Smooth muscle cell (in vitro differentiated cells): ENCODE measurements around the gene TOR1AIP2. TPM values are rescaled to one million over a fixed set of nuclear protein-coding genes. Genes with fewer than 3 reads are reported as not detected.

Experiments
- DNase-seq: peaks from one replicate; lab custom pipeline; 2025; ENCODE audit not compliant: unreplicated experiment; lab: John Stamatoyannopoulos, UW
- H2AFZ ChIP-seq: fragments of 200-600 bp; sonication (generic); 2 replicates; pipeline ENCODE4 v1.6.0; 2016; ENCODE audit warnings: antibody characterized with exemption, low read depth, mild to moderate bottlenecking
- H3F3A ChIP-seq: fragments of 200-600 bp; sonication (generic); 2 replicates; pipeline ENCODE4 v1.6.0; 2017; ENCODE audit warnings: antibody characterized with exemption, low read depth
- H3K27ac ChIP-seq: fragments of 200-600 bp; sonication (generic); 2 replicates; pipeline ENCODE4 v1.5.1; 2016; ENCODE audit warnings: low read depth, mild to moderate bottlenecking
- H3K27me3 ChIP-seq: fragments of 200-600 bp; sonication (generic); 2 replicates; pipeline ENCODE4 v1.6.1; 2016; ENCODE audit warnings: low read depth, mild to moderate bottlenecking
- H3K36me3 ChIP-seq: fragments of 200-600 bp; sonication (generic); 2 replicates; pipeline ENCODE4 v1.5.1; 2016; ENCODE audit warnings: low read depth
- H3K4me1 ChIP-seq: fragments of 200-600 bp; sonication (generic); 2 replicates; pipeline ENCODE4 v1.5.1; 2016; ENCODE audit warnings: low read depth
- H3K4me2 ChIP-seq: fragments of 200-600 bp; sonication (generic); 2 replicates; pipeline ENCODE4 v1.6.0; 2016; ENCODE audit warnings: mild to moderate bottlenecking
- H3K4me3 ChIP-seq: fragments of 200-600 bp; sonication (generic); 2 replicates; pipeline ENCODE4 v1.5.1; 2016; ENCODE audit warnings: mild to moderate bottlenecking
- H3K79me2 ChIP-seq: fragments of 200-600 bp; sonication (generic); 2 replicates; pipeline ENCODE4 v1.6.0; 2016; ENCODE audit warnings: low read depth, mild to moderate bottlenecking
- H3K9ac ChIP-seq: fragments of 200-600 bp; sonication (generic); 2 replicates; pipeline ENCODE4 v1.6.0; 2016; ENCODE audit warnings: low read depth
- H3K9me3 ChIP-seq: fragments of 200-600 bp; sonication (generic); replicated peaks from 2 replicates; pipeline ENCODE4 v1.5.1; 2016; ENCODE audit warnings: low read depth
- H4K20me1 ChIP-seq: fragments of 200-600 bp; sonication (generic); 2 replicates; pipeline ENCODE4 v1.6.0; 2016; ENCODE audit warnings: low read depth
- WGBS: methylation state at CpG from one replicate; pipeline ENCODE4 v1.1.7; 2016; ENCODE audit warnings: low lambda C conversion rate; 5-methylcytosine and 5-hydroxymethylcytosine counted together
- polyA plus RNA-seq: library from polyadenylated mRNA; unstranded; fragments of >200 nt; fragmentation: Nextera tagmentation; extraction: Ambion mirVana; gene quantifications from 2 replicates; pipeline ENCODE4 v1.2.1, GENCODE V29; 2016
- total RNA-seq: library from RNA; depleted of rRNA; stranded (reverse); fragments of >200 nt; gene quantifications from 2 replicates; pipeline ENCODE4 v1.2.3, GENCODE V29; 2014
- TF ChIP-seq, protein P1 (sequence below): fragments of 200-600 bp; sonication (generic); IDR thresholded peaks from 2 replicates; pipeline ENCODE4 v1.5.1; 2017; ENCODE audit warnings: borderline replicate concordance, mild to moderate bottlenecking, antibody characterized with exemption; ENCODE audit not compliant: insufficient read depth, poor library complexity, severe bottlenecking

Gene TOR1AIP2
- total and polyA plus RNA-seq, 2 experiments from 2014 or later: 14.2 to 105 TPM

DNA sequence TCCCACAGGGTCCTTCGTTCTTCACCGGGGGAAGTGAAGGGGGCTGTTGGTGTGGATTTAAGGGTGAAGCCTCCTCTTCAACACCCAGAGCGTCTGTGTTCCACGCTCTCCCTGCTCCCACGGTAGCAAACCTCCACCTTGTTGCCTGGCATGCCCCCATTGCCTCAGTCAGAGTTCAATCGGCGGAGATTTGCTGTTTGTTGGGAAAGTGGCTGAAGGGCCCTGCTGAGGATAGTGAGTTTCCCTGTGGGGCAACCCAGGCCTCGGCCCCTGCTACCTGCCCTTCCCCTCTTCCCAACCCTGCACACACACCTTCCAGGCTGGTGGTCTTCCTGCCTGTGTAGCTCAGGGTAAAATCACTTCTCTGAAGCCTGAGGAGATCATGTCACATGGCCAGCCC, 60.5 kb downstream of the TOR1AIP2 start:
- H3K36me3 ChIP-seq: no peaks in the 10 kb centered on the region
- peaks cover 3% of the 10 kb centered on the region for H3K4me1 ChIP-seq
- TF ChIP-seq, protein P1, sequence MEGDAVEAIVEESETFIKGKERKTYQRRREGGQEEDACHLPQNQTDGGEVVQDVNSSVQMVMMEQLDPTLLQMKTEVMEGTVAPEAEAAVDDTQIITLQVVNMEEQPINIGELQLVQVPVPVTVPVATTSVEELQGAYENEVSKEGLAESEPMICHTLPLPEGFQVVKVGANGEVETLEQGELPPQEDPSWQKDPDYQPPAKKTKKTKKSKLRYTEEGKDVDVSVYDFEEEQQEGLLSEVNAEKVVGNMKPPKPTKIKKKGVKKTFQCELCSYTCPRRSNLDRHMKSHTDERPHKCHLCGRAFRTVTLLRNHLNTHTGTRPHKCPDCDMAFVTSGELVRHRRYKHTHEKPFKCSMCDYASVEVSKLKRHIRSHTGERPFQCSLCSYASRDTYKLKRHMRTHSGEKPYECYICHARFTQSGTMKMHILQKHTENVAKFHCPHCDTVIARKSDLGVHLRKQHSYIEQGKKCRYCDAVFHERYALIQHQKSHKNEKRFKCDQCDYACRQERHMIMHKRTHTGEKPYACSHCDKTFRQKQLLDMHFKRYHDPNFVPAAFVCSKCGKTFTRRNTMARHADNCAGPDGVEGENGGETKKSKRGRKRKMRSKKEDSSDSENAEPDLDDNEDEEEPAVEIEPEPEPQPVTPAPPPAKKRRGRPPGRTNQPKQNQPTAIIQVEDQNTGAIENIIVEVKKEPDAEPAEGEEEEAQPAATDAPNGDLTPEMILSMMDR: no peak
- DNase-seq: no peak
- H3K9ac ChIP-seq: no peak overlapping the region
- peaks cover 22% of the 10 kb centered on the region for H3K27me3 ChIP-seq
- no peak overlapping the region for H2AFZ ChIP-seq
- 93% methylated on average over 8 of the region's 8 CpGs for WGBS
- H3K79me2 ChIP-seq: no peaks in the 10 kb centered on the region
- H4K20me1 ChIP-seq: no peaks in the 10 kb centered on the region
- no peaks in the 10 kb centered on the region for H3F3A ChIP-seq
- no peak overlapping the region for H3K4me3 ChIP-seq
- H3K9me3 ChIP-seq: no peaks in the 10 kb centered on the region
- H3K4me2 ChIP-seq: no peak overlapping the region
- H3K27ac ChIP-seq: no peak overlapping the region

DNA sequence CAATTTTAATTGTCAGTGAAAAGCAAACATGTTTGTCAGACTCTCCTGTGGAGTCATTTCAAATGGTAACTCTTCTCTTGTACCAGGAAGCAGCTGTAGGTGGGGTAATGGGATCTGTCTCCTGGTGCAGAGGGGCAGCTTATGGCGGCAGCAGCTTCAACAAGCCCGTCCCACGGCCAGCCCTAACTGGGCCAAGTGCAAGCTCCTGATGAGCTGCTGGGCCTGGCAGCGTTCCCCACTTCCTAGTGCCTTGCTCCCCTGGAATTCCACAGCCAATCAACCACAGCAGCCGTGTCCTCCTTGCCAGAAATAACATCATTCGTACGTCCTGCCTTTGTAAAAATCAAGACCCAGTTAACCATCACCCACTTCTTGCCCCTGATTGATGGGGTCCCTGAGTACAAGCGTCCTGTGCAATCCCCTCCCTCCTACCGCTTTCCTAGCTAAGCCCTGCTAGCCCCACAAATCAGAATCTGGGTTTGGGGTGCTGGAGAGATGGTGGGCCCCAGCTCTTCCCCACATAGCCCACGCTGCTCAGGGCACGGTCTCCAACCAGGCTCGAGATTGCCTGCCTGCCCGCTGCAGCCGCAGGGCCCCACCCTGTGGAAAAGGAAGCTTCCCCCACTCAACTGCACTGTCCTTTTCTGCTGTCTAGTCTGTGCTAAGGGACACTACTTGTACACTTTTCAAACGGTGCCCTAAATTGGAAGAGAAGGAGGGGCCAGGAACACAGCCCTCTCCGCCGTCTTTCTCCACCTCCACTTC, 61.2 kb downstream of the TOR1AIP2 start:
- H3K27ac ChIP-seq: no peak overlapping the region
- TF ChIP-seq, protein P1: no peak
- H3K9ac ChIP-seq: no peak overlapping the region
- DNase-seq: no peak
- peaks cover 3% of the 10 kb centered on the region for H3K4me1 ChIP-seq
- 85% methylated on average over 17 of the region's 17 CpGs for WGBS
- H2AFZ ChIP-seq: no peak overlapping the region
- H3K4me2 ChIP-seq: no peak overlapping the region
- no peaks in the 10 kb centered on the region for H3K9me3 ChIP-seq
- H4K20me1 ChIP-seq: no peaks in the 10 kb centered on the region
- H3K4me3 ChIP-seq: no peak overlapping the region
- no peaks in the 10 kb centered on the region for H3K36me3 ChIP-seq
- H3K27me3 ChIP-seq: peaks cover 22% of the 10 kb centered on the region
- no peaks in the 10 kb centered on the region for H3K79me2 ChIP-seq
- H3F3A ChIP-seq: no peaks in the 10 kb centered on the region

DNA sequence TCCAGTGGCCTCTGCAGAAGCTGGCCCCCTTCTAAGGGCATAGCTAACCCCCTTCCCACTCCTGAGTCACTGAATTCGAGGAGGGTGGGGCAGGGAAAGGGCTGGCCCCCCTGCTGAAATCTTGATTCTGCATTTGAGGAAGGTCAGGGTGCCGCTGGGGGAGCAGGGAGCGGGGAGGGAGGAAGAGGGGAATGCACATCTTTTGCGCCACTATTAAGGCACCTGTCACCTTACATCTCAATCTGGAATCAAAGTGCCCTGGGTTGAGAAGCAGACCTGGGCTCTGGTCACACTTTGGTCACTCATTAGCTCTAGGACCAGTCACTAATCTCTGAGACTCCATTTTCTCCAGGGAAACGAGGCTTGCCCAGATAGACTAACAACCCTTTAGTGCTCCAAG, 62.0 kb downstream of the TOR1AIP2 start:
- peaks cover 3% of the 10 kb centered on the region for H3K4me1 ChIP-seq
- 62% methylated on average over 5 of the region's 5 CpGs for WGBS
- H3K9me3 ChIP-seq: no peaks in the 10 kb centered on the region
- no peaks in the 10 kb centered on the region for H3F3A ChIP-seq
- H3K9ac ChIP-seq: no peak overlapping the region
- TF ChIP-seq, protein P1: no peak
- H3K4me2 ChIP-seq: peak overlapping the region; percentile 83
- no peaks in the 10 kb centered on the region for H4K20me1 ChIP-seq
- no peak overlapping the region for H3K27ac ChIP-seq
- H3K27me3 ChIP-seq: peaks cover 21% of the 10 kb centered on the region
- peak overlapping the region; percentile 49 for H3K4me3 ChIP-seq
- no peak for DNase-seq
- peak overlapping the region; percentile 45 for H2AFZ ChIP-seq
- no peaks in the 10 kb centered on the region for H3K36me3 ChIP-seq
- H3K79me2 ChIP-seq: no peaks in the 10 kb centered on the region

DNA sequence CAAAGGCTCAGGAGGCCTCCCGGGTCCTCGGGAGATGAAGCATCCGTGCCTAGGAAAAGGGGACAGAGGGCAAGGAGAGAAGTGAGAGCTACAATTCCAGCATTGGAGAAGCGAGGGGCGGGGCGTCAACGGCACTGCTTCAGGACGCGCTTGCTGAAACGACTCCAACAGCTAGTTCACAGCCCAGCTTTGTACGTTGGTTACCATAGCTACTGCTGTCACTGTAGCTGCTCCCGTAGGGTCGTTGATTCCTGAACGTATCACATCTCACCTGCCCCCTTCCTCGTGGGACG, 63.1 kb downstream of the TOR1AIP2 start:
- peak overlapping the region; percentile 45 for H2AFZ ChIP-seq
- H4K20me1 ChIP-seq: no peaks in the 10 kb centered on the region
- no peak overlapping the region for H3K9ac ChIP-seq
- peak overlapping the region; percentile 49 for H3K4me3 ChIP-seq
- H3K36me3 ChIP-seq: no peaks in the 10 kb centered on the region
- 7% methylated on average over 16 of the region's 16 CpGs for WGBS
- TF ChIP-seq, protein P1: no peak
- no peak for DNase-seq
- H3K9me3 ChIP-seq: no peaks in the 10 kb centered on the region
- H3K27me3 ChIP-seq: peaks cover 21% of the 10 kb centered on the region
- no peaks in the 10 kb centered on the region for H3K79me2 ChIP-seq
- H3F3A ChIP-seq: no peaks in the 10 kb centered on the region
- H3K27ac ChIP-seq: no peak overlapping the region
- H3K4me1 ChIP-seq: peaks cover 3% of the 10 kb centered on the region
- H3K4me2 ChIP-seq: peak overlapping the region; percentile 83
